ENCODE data around the gene FBXO15.

GRCh38 chr18:74115046-74115445 lies 32.6 kb downstream of the FBXO15 start:
- no peak for TF ChIP-seq CTCF (IDR thresholded peaks at IDR 0.05; ENCODE audit: low read depth, low read length)
- TF ChIP-seq EZH2phosphoT487 (IDR thresholded peaks at IDR 0.05; ENCODE audit: low read depth), result no peak
